OCI-LY1 (cell line): ENCODE results near the gene SLAIN2.

Experiments used
- H2AFZ ChIP-seq: fragments of 200-600 bp; sonication (generic), shearing (Covaris generic); 2 replicates; pipeline ENCODE4 v1.6.0; 2014; ENCODE audit warnings: antibody characterized with exemption, mild to moderate bottlenecking, low read length
- H3F3A ChIP-seq: fragments of 200-600 bp; sonication (generic), shearing (Covaris generic); 2 replicates; pipeline ENCODE4 v1.6.0; 2014; ENCODE audit warnings: mild to moderate bottlenecking, antibody characterized with exemption, low read length, moderate library complexity; ENCODE audit not compliant: insufficient read depth
- H3K27ac ChIP-seq: fragments of 200-600 bp; sonication (generic); 2 replicates; pipeline ENCODE4 v1.5.1; 2014; ENCODE audit warnings: low read length, mixed run types, mild to moderate bottlenecking, low read depth; ENCODE audit not compliant: poor library complexity, severe bottlenecking
- H3K27me3 ChIP-seq: fragments of 200-600 bp; sonication (generic); 2 replicates; pipeline ENCODE4 v1.6.0; 2014; ENCODE audit warnings: antibody characterized with exemption, mild to moderate bottlenecking, low read length, moderate library complexity; ENCODE audit not compliant: insufficient read depth
- H3K36me3 ChIP-seq: fragments of 200-600 bp; sonication (generic); 2 replicates; pipeline ENCODE4 v1.6.1; 2014; ENCODE audit warnings: mild to moderate bottlenecking, antibody characterized with exemption, low read length, moderate library complexity, mixed read lengths; ENCODE audit not compliant: insufficient read depth
- H3K4me1 ChIP-seq: fragments of 200-600 bp; sonication (generic); 2 replicates; pipeline ENCODE4 v1.5.1; 2014; ENCODE audit warnings: mild to moderate bottlenecking, low read length, moderate library complexity; ENCODE audit not compliant: insufficient read depth, severe bottlenecking
- H3K4me2 ChIP-seq: fragments of 200-600 bp; sonication (generic), shearing (Covaris generic); 2 replicates; pipeline ENCODE4 v1.6.1; 2014; ENCODE audit warnings: low read length
- H3K4me3 ChIP-seq: fragments of 200-600 bp; sonication (generic); 2 replicates; pipeline ENCODE4 v1.5.1; 2014; ENCODE audit warnings: low read length, low read depth, mild to moderate bottlenecking, mixed read lengths; ENCODE audit not compliant: poor library complexity, severe bottlenecking
- H3K79me2 ChIP-seq: fragments of 200-600 bp; shearing (Covaris generic); 2 replicates; pipeline ENCODE4 v1.6.1; 2016; ENCODE audit warnings: mixed run types, low read length, mixed read lengths; ENCODE audit not compliant: insufficient read depth
- H3K9ac ChIP-seq: fragments of 200-600 bp; sonication (generic), shearing (Covaris generic); 2 replicates; pipeline ENCODE4 v1.6.1; 2014; ENCODE audit warnings: mild to moderate bottlenecking, low read length, mixed read lengths
- H3K9me2 ChIP-seq: fragments of 200-600 bp; sonication (generic), shearing (Covaris generic); 2 replicates; pipeline ENCODE4 v1.6.1; 2014; ENCODE audit warnings: low read depth, mild to moderate bottlenecking, low read length, mixed read lengths
- H3K9me3 ChIP-seq: fragments of 200-600 bp; shearing (Covaris generic); 2 replicates; pipeline ENCODE4 v1.6.1; 2014; ENCODE audit warnings: low read length, mixed read lengths
- H4K20me1 ChIP-seq: fragments of 200-600 bp; sonication (generic), shearing (Covaris generic); 2 replicates; pipeline ENCODE4 v1.6.0; 2016; ENCODE audit warnings: mild to moderate bottlenecking, low read length; ENCODE audit not compliant: insufficient read depth
- CTCF ChIP-seq: fragments of 200-600 bp; sonication (generic), shearing (Covaris generic); IDR thresholded peaks from 2 replicates; pipeline ENCODE4 v1.5.1; 2017; ENCODE audit warnings: mild to moderate bottlenecking, antibody characterized with exemption, low read length, moderate library complexity, mixed read lengths
- EZH2 ChIP-seq: fragments of 200-600 bp; sonication (generic), shearing (Covaris generic); IDR thresholded peaks from 2 replicates; pipeline ENCODE4 v1.8.0; 2017; ENCODE audit warnings: borderline replicate concordance, mixed run types, mild to moderate bottlenecking, antibody characterized with exemption, low read length, moderate library complexity, mixed read lengths

The SLAIN2 gene

GRCh38 chr4:48296365-48296764 lies 45.0 kb upstream of the SLAIN2 start:
- Histone ChIP-seq H3K27ac (no peak overlapping the region), H3K4me1 (no peaks in the 10 kb centered on the region), H3K79me2 (no peaks in the 10 kb centered on the region), H4K20me1 (no peaks in the 10 kb centered on the region), H2AFZ (no peak overlapping the region), H3K4me2 (no peak overlapping the region), H3K9ac (no peak overlapping the region), H3K9me2 (no peaks in the 10 kb centered on the region), H3K4me3 (no peak overlapping the region), H3K9me3 (no peaks in the 10 kb centered on the region), H3F3A (no peaks in the 10 kb centered on the region), H3K27me3 (no peaks in the 10 kb centered on the region), H3K36me3 (no peaks in the 10 kb centered on the region)
- TF ChIP-seq EZH2 = no peak
- no peak for TF ChIP-seq CTCF

- Histone ChIP-seq H3K27ac (no peak overlapping the region), H3K4me2 (no peak overlapping the region), H3K79me2 (no peaks in the 10 kb centered on the region), H3F3A (no peaks in the 10 kb centered on the region), H2AFZ (no peak overlapping the region), H3K9me3 (no peaks in the 10 kb centered on the region), H3K9me2 (no peaks in the 10 kb centered on the region), H3K4me3 (no peak overlapping the region), H3K9ac (no peak overlapping the region), H3K36me3 (no peaks in the 10 kb centered on the region), H4K20me1 (no peaks in the 10 kb centered on the region), H3K27me3 (no peaks in the 10 kb centered on the region), H3K4me1 (no peaks in the 10 kb centered on the region)
- TF ChIP-seq CTCF (no peak), EZH2 (no peak)
Measured at GRCh38 chr4:48297256-48297846, 44.0 kb upstream of the SLAIN2 start.

- H3K9me2 ChIP-seq = no peaks in the 10 kb centered on the region
- H2AFZ ChIP-seq = no peak overlapping the region
- no peaks in the 10 kb centered on the region for H4K20me1 ChIP-seq
- H3K9ac ChIP-seq = no peak overlapping the region
- H3K27me3 ChIP-seq = no peaks in the 10 kb centered on the region
- no peak overlapping the region for H3K27ac ChIP-seq
- no peak overlapping the region for H3K4me2 ChIP-seq
- no peaks in the 10 kb centered on the region for H3K36me3 ChIP-seq
- H3F3A ChIP-seq = no peaks in the 10 kb centered on the region
- H3K4me1 ChIP-seq = no peaks in the 10 kb centered on the region
- no peaks in the 10 kb centered on the region for H3K79me2 ChIP-seq
- H3K9me3 ChIP-seq = no peaks in the 10 kb centered on the region
- TF ChIP-seq CTCF (no peak), EZH2 (no peak)
- H3K4me3 ChIP-seq = no peak overlapping the region
Measured at GRCh38 chr4:48299560-48299959, 41.8 kb upstream of the SLAIN2 start.
